ENCODE measurements around the gene NRG4. TPM values are rescaled to one million over a fixed set of nuclear protein-coding genes. Genes with fewer than 3 reads are reported as not detected.
A peak's percentile ranks its signal among the peaks of the same experiment; 100 is the strongest.

The NRG4 gene
- total and polyA plus RNA-seq, 9 of the 15 experiments (the other 6 are each of a cell fraction or from before 2014, with no cell fraction given): 0.33 to 2.5 (median 0.76) TPM

GRCh38 chr15:75903331-75904239 is 108.6 kb downstream of the NRG4 start, which contains the start of gene FBXO22 (continued):
- TF ChIP-seq REST (IDR thresholded peaks at IDR 0.05; ENCODE audit: borderline replicate concordance) (peak; percentile 51), REST (CRISPR knock-in tag; IDR thresholded peaks at IDR 0.05; ENCODE audit: low read depth) (peak; percentile 80; the same call in 1 of the 2 replicates), ZNF561 (CRISPR knock-in tag; conservative IDR thresholded peaks at IDR 0.05) (no peak), ATF7 (IDR thresholded peaks at IDR 0.05) (peak; percentile 88), RFX5 (IDR thresholded peaks at IDR 0.05; ENCODE audit: low read depth, low read length) (no peak), ZNF232 (CRISPR knock-in tag; IDR thresholded peaks at IDR 0.05) (no peak), NR1H2 (CRISPR knock-in tag; IDR thresholded peaks at IDR 0.05) (no peak), ZNF444 (CRISPR knock-in tag; IDR thresholded peaks at IDR 0.05) (no peak), SAFB (IDR thresholded peaks at IDR 0.05; ENCODE audit: borderline replicate concordance, low read depth, low read length) (no peak), NR4A1 (CRISPR knock-in tag; IDR thresholded peaks at IDR 0.05) (no peak), NR4A1 (tag; IDR thresholded peaks at IDR 0.05) (no peak), STAT5A (IDR thresholded peaks at IDR 0.05; ENCODE audit: borderline replicate concordance, low read length) (no peak), HMG20B (CRISPR knock-in tag; IDR thresholded peaks at IDR 0.05) (no peak), FOXO4 (CRISPR knock-in tag; IDR thresholded peaks at IDR 0.05) (no peak), HOXB6 (CRISPR knock-in tag; IDR thresholded peaks at IDR 0.05; ENCODE audit: borderline replicate concordance) (no peak), ELF2 (CRISPR knock-in tag; IDR thresholded peaks at IDR 0.05) (peak; percentile 55; the same call in 1 of the 2 replicates), HSF4 (CRISPR knock-in tag; IDR thresholded peaks at IDR 0.05; ENCODE audit: borderline replicate concordance) (no peak), HINFP (tag; conservative IDR thresholded peaks at IDR 0.05; ENCODE audit: low read depth) (no peak)
